Measurements from ENCODE around the gene SERF2. TPM values are rescaled to one million over a fixed set of nuclear protein-coding genes. Genes with fewer than 3 reads are reported as not detected.

The SERF2 gene
- total and polyA plus RNA-seq, 2 of the 13 experiments (the other 11 are each of a cell fraction or from before 2014, with no cell fraction given), result 811 to 1,257 TPM

GRCh38 chr15:43791993-43792760 lies at the start of gene SERF2 (continued):
- TF ChIP-seq THAP8 (CRISPR knock-in tag; IDR thresholded peaks at IDR 0.05; ENCODE audit: borderline replicate concordance), result no peak
- TF ChIP-seq ZNF335 (CRISPR knock-in tag; IDR thresholded peaks at IDR 0.05), result no peak
- no peak for TF ChIP-seq ZNF24 (IDR thresholded peaks at IDR 0.05)
- TF ChIP-seq MTA1 (CRISPR knock-in tag; IDR thresholded peaks at IDR 0.05; ENCODE audit: borderline replicate concordance), result no peak
- no peak for TF ChIP-seq FOXK2 (IDR thresholded peaks at IDR 0.05)
- TF ChIP-seq ZBTB49 (CRISPR knock-in tag; IDR thresholded peaks at IDR 0.05; ENCODE audit: borderline replicate concordance), result no peak
- TF ChIP-seq GLMP (CRISPR knock-in tag; IDR thresholded peaks at IDR 0.05; ENCODE audit: borderline replicate concordance), result no peak
- no peak for TF ChIP-seq GABPA (IDR thresholded peaks at IDR 0.05; ENCODE audit: low read depth, low read length)
- peak; percentile 53 for TF ChIP-seq GABPA (CRISPR knock-in tag; IDR thresholded peaks at IDR 0.05; ENCODE audit: low read depth)
- peak; percentile 87; the same call in 1 of the 2 replicates for TF ChIP-seq POLR2AphosphoS2 (IDR thresholded peaks at IDR 0.05; ENCODE audit: low read depth, low read length)
- TF ChIP-seq ATF5 (CRISPR knock-in tag; IDR thresholded peaks at IDR 0.05; ENCODE audit: low read depth), result no peak
- TF ChIP-seq PPARG (CRISPR knock-in tag; conservative IDR thresholded peaks at IDR 0.05), result 0 out of 2 replicates have a peak, but pooled peaks have one; percentile 34
- TF ChIP-seq FOXM1 (CRISPR knock-in tag; IDR thresholded peaks at IDR 0.05), result no peak
- TF ChIP-seq NFYB (CRISPR knock-in tag; IDR thresholded peaks at IDR 0.05), result peak; percentile 82
- TF ChIP-seq ZHX1 (CRISPR knock-in tag; IDR thresholded peaks at IDR 0.05; ENCODE audit: low read depth), result peak; percentile 69; the same call in 1 of the 2 replicates
- TF ChIP-seq IRF1 (CRISPR knock-in tag; IDR thresholded peaks at IDR 0.05; ENCODE audit: low read depth), result no peak
- TF ChIP-seq LCORL (IDR thresholded peaks at IDR 0.05), result no peak
- TF ChIP-seq LCORL (CRISPR knock-in tag; IDR thresholded peaks at IDR 0.05), result peak; percentile 58; the same call in 1 of the 2 replicates
- TF ChIP-seq ZNF792 (CRISPR knock-in tag; IDR thresholded peaks at IDR 0.05), result peak; percentile 37; the same call in 1 of the 2 replicates
- TF ChIP-seq PCBP1 (IDR thresholded peaks at IDR 0.05; ENCODE audit: borderline replicate concordance, low read depth, low read length), result peak; percentile 24; the same call in 1 of the 2 replicates
- TF ChIP-seq DRAP1 (CRISPR knock-in tag; IDR thresholded peaks at IDR 0.05), result peak; percentile 89
- TF ChIP-seq KDM1A (CRISPR knock-in tag; IDR thresholded peaks at IDR 0.05), result no peak

Data from HepG2 (cell line).